OCI-LY3 (cell line): ENCODE measurements around the gene DIRAS2.

ENCODE experiments used
- H2AFZ ChIP-seq: fragments of 200-600, 300-600 bp; shearing (Covaris generic); 2 replicates; pipeline ENCODE4 v1.6.0; 2014; ENCODE audit warnings: antibody characterized with exemption, low read depth, low read length
- H3K27ac ChIP-seq: fragments of 200-600, 300-600 bp; sonication (generic); 2 replicates; pipeline ENCODE4 v1.5.1; 2014; ENCODE audit warnings: mild to moderate bottlenecking, low read length, moderate library complexity, mixed read lengths
- H3K27me3 ChIP-seq: fragments of 200-600, 300-600 bp; sonication (generic); 2 replicates; pipeline ENCODE4 v1.6.1; 2014; ENCODE audit warnings: low read depth, low read length, mixed read lengths
- H3K36me3 ChIP-seq: fragments of 200-600, 300-600 bp; sonication (generic); replicated peaks from 2 replicates; pipeline ENCODE3; 2014; ENCODE audit warnings: low read depth, low read length, mixed read lengths
- H3K4me1 ChIP-seq: fragments of 300-600, 200-600 bp; sonication (generic); 2 replicates; pipeline ENCODE4 v1.6.1; 2014; ENCODE audit warnings: low read length, mixed read lengths
- H3K4me2 ChIP-seq: fragments of 200-600, 300-600 bp; sonication (generic); 2 replicates; pipeline ENCODE4 v1.6.1; 2014; ENCODE audit warnings: low read length, mixed read lengths
- H3K4me3 ChIP-seq: fragments of 300-600, 200-600 bp; sonication (generic); 2 replicates; pipeline ENCODE4 v1.5.1; 2014; ENCODE audit warnings: antibody characterized with exemption, mild to moderate bottlenecking, low read length, moderate library complexity
- H3K79me2 ChIP-seq: fragments of 300-600, 200-600 bp; shearing (Covaris generic); 2 replicates; pipeline ENCODE4 v1.6.1; 2014; ENCODE audit warnings: mild to moderate bottlenecking, low read length, mixed read lengths
- H3K9ac ChIP-seq: fragments of 300-600, 200-600 bp; shearing (Covaris generic); 2 replicates; pipeline ENCODE4 v1.6.0; 2014; ENCODE audit warnings: mild to moderate bottlenecking, low read length, moderate library complexity
- H3K9me3 ChIP-seq: fragments of 200-600, 300-600 bp; shearing (Covaris generic); 2 replicates; pipeline ENCODE4 v1.6.1; 2014; ENCODE audit warnings: low read length, mixed read lengths; ENCODE audit not compliant: insufficient read depth
- H4K20me1 ChIP-seq: fragments of 200-600, 300-600 bp; sonication (generic); 2 replicates; pipeline ENCODE4 v1.6.1; 2016; ENCODE audit warnings: low read length, mixed read lengths; ENCODE audit not compliant: insufficient read depth
- CTCF ChIP-seq: fragments of 200-600, 300-600 bp; sonication (generic); IDR thresholded peaks from 2 replicates; pipeline ENCODE4 v1.5.1; 2014; ENCODE audit warnings: antibody characterized with exemption, low read length, low read depth
- EZH2phosphoT487 ChIP-seq: fragments of 200-600 bp; shearing (Covaris generic); IDR thresholded peaks from 2 replicates; pipeline ENCODE4 v1.6.1; 2018; ENCODE audit warnings: antibody characterized with exemption, mixed run types, low read depth

Gene DIRAS2

GRCh38 chr9:90631964-90632363 is 10.7 kb downstream of the DIRAS2 start:
- Histone ChIP-seq H3K79me2 (no peaks in the 10 kb centered on the region), H3K9me3 (no peaks in the 10 kb centered on the region), H2AFZ (no peak overlapping the region), H3K27me3 (no peaks in the 10 kb centered on the region), H3K4me3 (no peak overlapping the region), H3K36me3 (no peaks in the 10 kb centered on the region), H3K4me1 (no peaks in the 10 kb centered on the region), H4K20me1 (no peaks in the 10 kb centered on the region), H3K4me2 (no peak overlapping the region), H3K27ac (no peak overlapping the region), H3K9ac (no peak overlapping the region)
- TF ChIP-seq CTCF, result no peak
- no peak for TF ChIP-seq EZH2phosphoT487

GRCh38 chr9:90629991-90630390 is 12.6 kb downstream of the DIRAS2 start:
- H2AFZ ChIP-seq, result no peak overlapping the region
- H3K9me3 ChIP-seq, result no peaks in the 10 kb centered on the region
- H3K36me3 ChIP-seq, result no peaks in the 10 kb centered on the region
- H3K79me2 ChIP-seq, result no peaks in the 10 kb centered on the region
- TF ChIP-seq CTCF, result no peak
- TF ChIP-seq EZH2phosphoT487, result no peak
- no peak overlapping the region for H3K4me2 ChIP-seq
- no peak overlapping the region for H3K4me3 ChIP-seq
- no peak overlapping the region for H3K9ac ChIP-seq
- H3K27ac ChIP-seq, result no peak overlapping the region
- no peaks in the 10 kb centered on the region for H4K20me1 ChIP-seq
- H3K27me3 ChIP-seq, result no peaks in the 10 kb centered on the region
- H3K4me1 ChIP-seq, result no peaks in the 10 kb centered on the region

- H3K4me1 ChIP-seq, result no peaks in the 10 kb centered on the region
- H3K9me3 ChIP-seq, result no peaks in the 10 kb centered on the region
- H3K27me3 ChIP-seq, result no peaks in the 10 kb centered on the region
- H4K20me1 ChIP-seq, result no peaks in the 10 kb centered on the region
- H3K9ac ChIP-seq, result no peak overlapping the region
- no peak overlapping the region for H2AFZ ChIP-seq
- H3K4me2 ChIP-seq, result no peak overlapping the region
- no peak overlapping the region for H3K27ac ChIP-seq
- H3K79me2 ChIP-seq, result no peaks in the 10 kb centered on the region
- H3K36me3 ChIP-seq, result no peaks in the 10 kb centered on the region
- no peak overlapping the region for H3K4me3 ChIP-seq
- TF ChIP-seq CTCF, result no peak
- TF ChIP-seq EZH2phosphoT487, result no peak
These were observed 13.3 kb downstream of the DIRAS2 start for GRCh38 chr9:90629354-90629753.

- H2AFZ ChIP-seq, result no peak overlapping the region
- TF ChIP-seq CTCF (no peak), EZH2phosphoT487 (no peak)
- no peak overlapping the region for H3K9ac ChIP-seq
- H3K4me3 ChIP-seq, result no peak overlapping the region
- H3K79me2 ChIP-seq, result no peaks in the 10 kb centered on the region
- H3K36me3 ChIP-seq, result no peaks in the 10 kb centered on the region
- no peak overlapping the region for H3K27ac ChIP-seq
- H3K4me2 ChIP-seq, result no peak overlapping the region
- peaks cover under 1% of the 10 kb centered on the region; the same call in 1 of the 2 replicates for H3K27me3 ChIP-seq
- no peaks in the 10 kb centered on the region for H4K20me1 ChIP-seq
- no peaks in the 10 kb centered on the region for H3K9me3 ChIP-seq
- no peaks in the 10 kb centered on the region for H3K4me1 ChIP-seq
These were observed 25.8 kb downstream of the DIRAS2 start for GRCh38 chr9:90616806-90617205.
